Fibroblast of skin of scalp (primary cell): ENCODE results near the gene CHI3L1.

Experiments
- DNase-seq: peaks from one replicate; pipeline ENCODE4 v3.0.0-alpha.2; 2013

Gene CHI3L1

DNA sequence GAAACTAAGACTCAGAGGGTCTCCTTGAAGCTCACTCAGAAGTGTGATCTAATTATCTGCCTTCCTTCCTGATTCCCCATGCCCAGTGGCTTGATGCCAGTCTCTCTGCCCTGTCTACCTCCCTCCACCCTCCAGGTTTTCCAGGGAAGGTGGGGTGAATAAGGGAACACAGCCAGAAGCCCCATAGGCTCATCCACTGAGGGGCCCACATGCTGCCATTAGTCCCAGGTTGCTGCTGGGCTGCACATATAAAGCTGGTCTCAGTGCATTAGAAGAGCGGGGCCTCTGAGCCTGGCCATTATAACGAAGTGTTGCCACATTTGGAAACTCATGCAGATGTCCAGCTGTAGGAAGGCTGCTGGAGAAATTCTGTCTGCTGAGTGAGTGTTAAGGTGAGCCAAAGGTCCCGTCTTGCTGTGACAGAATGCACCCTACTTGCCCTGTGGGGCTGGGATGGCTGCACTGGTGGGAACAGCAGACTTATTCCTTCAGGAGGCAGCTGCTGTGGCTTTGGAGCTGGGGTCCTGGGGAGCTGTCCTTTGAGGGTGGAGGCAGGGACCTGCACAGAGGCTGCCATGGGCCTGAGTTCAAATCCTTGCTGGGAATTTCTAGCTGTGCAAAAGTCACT lies 56.0 kb downstream of the CHI3L1 start:
- DNase-seq = no peak

DNA sequence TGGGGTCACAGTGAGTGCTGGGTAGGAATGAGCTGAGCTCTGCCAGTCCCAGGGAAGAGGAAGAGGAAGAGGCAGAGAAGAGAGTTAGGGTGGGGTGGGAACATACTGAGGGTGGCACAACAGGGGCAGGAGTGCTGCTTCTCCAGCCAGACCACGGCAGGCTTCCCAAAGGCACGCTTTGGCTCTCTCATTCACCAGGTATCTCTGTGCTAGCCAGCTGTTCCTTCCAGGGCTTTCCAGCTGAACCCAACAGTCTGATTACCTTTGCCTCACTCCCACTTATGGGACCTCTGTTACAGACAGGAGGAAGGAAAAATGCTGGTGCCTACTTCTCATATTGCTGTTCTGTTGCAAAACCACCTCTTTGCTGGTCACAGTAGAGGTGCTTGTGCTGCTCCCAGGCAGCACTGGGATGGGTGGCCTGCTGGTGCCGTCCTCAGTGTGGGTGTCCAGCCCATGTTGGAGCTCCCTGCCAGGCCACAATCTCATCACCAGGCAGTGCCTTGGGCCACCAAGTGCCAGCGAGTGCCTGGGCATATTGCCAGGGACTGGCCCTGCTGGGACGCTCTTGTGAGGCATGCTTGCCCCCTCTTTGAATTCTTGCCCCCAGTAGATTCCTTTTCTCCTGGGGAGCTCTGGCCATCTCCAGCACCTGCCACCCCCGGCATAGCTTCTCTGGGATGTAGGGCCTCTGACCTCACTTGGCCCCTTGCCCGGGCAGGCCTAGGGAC lies 56.8 kb downstream of the CHI3L1 start:
- no peak for DNase-seq
